HepG2 (cell line): ENCODE results near the gene ZNF624. TPM values are rescaled to one million over a fixed set of nuclear protein-coding genes. Genes with fewer than 3 reads are reported as not detected.

ENCODE experiments used
- IRF1 ChIP-seq: sonication (generic); formaldehyde crosslinking; IDR thresholded peaks from 2 replicates; pipeline ENCODE4 v1.4.0; 2020; ENCODE audit warnings: low read depth, mild to moderate bottlenecking, missing genetic modification reagents
- KAT2B ChIP-seq: fragments of 150-350 bp; IDR thresholded peaks from 2 replicates; pipeline ENCODE4 v1.6.1; 2014; ENCODE audit warnings: low read depth, low read length, borderline replicate concordance
- KIAA2018 ChIP-seq: sonication (generic); formaldehyde crosslinking; IDR thresholded peaks from 2 replicates; pipeline ENCODE4 v1.5.0; 2020; ENCODE audit warnings: mild to moderate bottlenecking, missing genetic modification reagents, borderline replicate concordance
- NCOA1 ChIP-seq: sonication (generic); formaldehyde crosslinking; IDR thresholded peaks from 2 replicates; pipeline ENCODE4 v1.9.0; 2021; ENCODE audit warnings: missing genetic modification reagents
- ZBTB49 ChIP-seq: sonication (generic); formaldehyde crosslinking; IDR thresholded peaks from 2 replicates; pipeline ENCODE4 v1.4.0; 2020; ENCODE audit warnings: missing genetic modification reagents, borderline replicate concordance
- ZNF510 ChIP-seq: sonication (generic); formaldehyde crosslinking; IDR thresholded peaks from 2 replicates; pipeline ENCODE4 v1.4.0; 2020; ENCODE audit warnings: low read depth, mild to moderate bottlenecking, missing genetic modification reagents
- ZNF580 ChIP-seq: IDR thresholded peaks from 2 replicates; pipeline ENCODE4 v1.6.1; 2016; ENCODE audit warnings: low read depth, borderline replicate concordance
- ZNF609 ChIP-seq: sonication (generic); formaldehyde crosslinking; IDR thresholded peaks from 2 replicates; pipeline ENCODE4 v1.4.0; 2020; ENCODE audit warnings: mild to moderate bottlenecking, missing genetic modification reagents, borderline replicate concordance
- ZNF691 ChIP-seq: sonication (generic); formaldehyde crosslinking; IDR thresholded peaks from 2 replicates; pipeline ENCODE4 v1.4.0; 2020; ENCODE audit warnings: missing genetic modification reagents, low read depth, mild to moderate bottlenecking, borderline replicate concordance
- polyA plus RNA-seq, 8 experiments: library from polyadenylated mRNA; depleted of rRNA in 3 of 8; stranded (reverse) in 7 of 8; unstranded in 1 of 8; fragments of >200 nt; fragmentation: Illumina TruSeq in 4 of 8; extraction: Trizol in 4 of 8; gene quantifications; 2 replicates each; pipeline versions ENCODE4 v1.2.1 to v1.2.3, GENCODE V29; 2011 to 2016; ENCODE audit warnings: low read depth in 4 of 8, missing spikeins in 1 of 8, mixed read lengths in 1 of 8; ENCODE audit not compliant: insufficient read depth in 1 of 8
- total RNA-seq, 5 experiments: library from RNA; depleted of rRNA; stranded (reverse); fragments of >200 nt; fragmentation: Illumina TruSeq; extraction: Trizol; gene quantifications; 2 replicates each; pipeline ENCODE4 v1.2.3, GENCODE V29; 2016; ENCODE audit warnings: low read depth in 1 of 5

ZNF624 gene
- total and polyA plus RNA-seq, 2 of the 13 experiments (the other 11 are each of a cell fraction or from before 2014, with no cell fraction given), result 0.75 to 3.5 TPM

GRCh38 chr17:16584273-16584995, 69.2 kb downstream of the ZNF624 start (continued):
- no peak for TF ChIP-seq KIAA2018
- no peak for TF ChIP-seq KAT2B
- no peak for TF ChIP-seq ZBTB49 (CRISPR knock-in tag)
- TF ChIP-seq ZNF691 (CRISPR knock-in tag), result peak; percentile 27; the same call in 1 of the 2 replicates
- TF ChIP-seq ZNF510 (CRISPR knock-in tag), result no peak
- TF ChIP-seq ZNF580 (CRISPR knock-in tag), result no peak
- TF ChIP-seq NCOA1 (CRISPR knock-in tag), result no peak
- no peak for TF ChIP-seq ZNF609 (CRISPR knock-in tag)
- no peak for TF ChIP-seq IRF1
